Spleen (tissue), 7 donors: ENCODE data around the gene SDK2.

ENCODE experiments used
- CTCF ChIP-seq, 11 experiments: fragments of 200-600 bp in 7 of 11; fragments of 450-650 bp in 4 of 11; sonication (generic) in 4 of 11; IDR thresholded peaks in 8 of 11; conservative IDR thresholded peaks in 3 of 11; 1 replicate in 7 of 11; 2 replicates in 4 of 11; pipeline versions ENCODE4 v1.4.0 to v1.8.0; 2016 to 2021; ENCODE audit warnings: antibody characterized with exemption in 11 of 11, inconsistent platforms in 4 of 11, mild to moderate bottlenecking in 1 of 11
- POLR2A ChIP-seq, 3 donors: fragments of 450-650 bp; IDR thresholded peaks; one replicate each; pipeline ENCODE4 v1.5.1; 2017; ENCODE audit warnings: antibody characterized with exemption in 3 of 3, mild to moderate bottlenecking in 1 of 3
- POLR2AphosphoS5 ChIP-seq, 3 donors: sonication (generic); formaldehyde crosslinking; IDR thresholded peaks; one replicate each; pipeline ENCODE4 v1.5.1; 2017; ENCODE audit warnings: antibody characterized with exemption in 3 of 3
- donor health status: DM: no; HTN: no; CAD: no; lungs with moderate emphysema.
- donor health status: DM: no; HTN: no; CAD: no.
- donor health status: DM: no; HTN: no; CAD: no.

DNA sequence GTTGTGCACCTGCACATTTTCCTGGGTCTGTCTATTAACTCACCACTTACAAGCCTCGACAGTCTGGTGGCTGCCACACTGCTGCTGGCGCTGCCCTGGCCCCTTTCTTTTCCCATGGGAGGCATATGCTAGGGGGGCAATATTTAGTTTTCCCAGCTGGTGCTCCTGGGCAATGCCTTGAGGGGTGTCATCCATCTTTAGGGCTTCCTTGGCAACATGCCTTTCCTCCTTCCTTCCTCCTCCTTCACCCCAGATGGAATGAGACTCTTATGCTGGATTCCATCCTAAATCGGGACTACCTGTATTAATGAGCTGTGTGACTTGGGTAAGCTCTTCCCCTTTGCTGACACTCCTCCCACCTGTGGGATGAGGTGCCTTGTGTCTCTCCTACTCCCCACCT lies 267.6 kb downstream of the SDK2 start:
- TF ChIP-seq CTCF (IDR thresholded peaks at IDR 0.05 in 8 of 11, conservative IDR thresholded peaks at IDR 0.05 in 3 of 11), result no peak
- no peak for TF ChIP-seq POLR2AphosphoS5 (IDR thresholded peaks at IDR 0.05)
- TF ChIP-seq POLR2A (IDR thresholded peaks at IDR 0.05), result no peak
